CD4-positive, alpha-beta T cell (primary cell): Measurements from ENCODE around the gene EEFSEC. TPM values are rescaled to one million over a fixed set of nuclear protein-coding genes. Genes with fewer than 3 reads are reported as not detected.

ENCODE experiments used
- ATAC-seq: fragments of 200-7000 bp; cut with Tn5 transposase; one replicate; pipeline ENCODE4 v1.10.0; 2022; ENCODE audit warnings: mild to moderate bottlenecking; ENCODE audit not compliant: poor library complexity
- CTCF ChIA-PET: fragments of 350-600 bp; sonication (Branson Sonifier 250); formaldehyde crosslinking; loops from one replicate; lab custom pipeline; 2021; ENCODE audit warnings: antibody characterized with exemption, inconsistent platforms; lab: Charles Lee
- POLR2A ChIA-PET: fragments of 350-600 bp; sonication (Branson Sonifier 250); formaldehyde crosslinking; loops from one replicate; lab custom pipeline; 2021; ENCODE audit warnings: antibody characterized with exemption, inconsistent platforms; lab: Charles Lee
- DNase-seq, 14 experiments: peaks; one replicate each; pipeline ENCODE4 v3.0.0-alpha.2; 2013 to 2020; ENCODE audit warnings: mixed read lengths in 2 of 14
- H3K27ac ChIP-seq, 2 donors: one replicate each; pipeline versions ENCODE4 v1.5.1 to v1.7.0; 2013; ENCODE audit warnings: low read length in 2 of 2, low read depth in 1 of 2, mild to moderate bottlenecking in 1 of 2
- H3K27me3 ChIP-seq, 2 experiments: 1 replicate in 1 of 2; 2 replicates in 1 of 2; pipeline versions ENCODE4 v1.6.1 to v1.7.0; 2013; ENCODE audit warnings: low read length in 2 of 2, control low read depth in 1 of 2, mild to moderate bottlenecking in 1 of 2, moderate library complexity in 1 of 2; ENCODE audit not compliant: insufficient read depth in 2 of 2, control insufficient read depth in 1 of 2
- H3K36me3 ChIP-seq: one replicate; pipeline ENCODE4 v1.6.1; 2013; ENCODE audit warnings: low read length, control low read depth; ENCODE audit not compliant: insufficient read depth
- H3K4me1 ChIP-seq: one replicate; pipeline ENCODE4 v1.6.1; 2013; ENCODE audit warnings: low read length, control low read depth; ENCODE audit not compliant: insufficient read depth
- H3K4me3 ChIP-seq: one replicate; pipeline ENCODE4 v1.5.1; 2013; ENCODE audit warnings: mild to moderate bottlenecking, low read length, moderate library complexity
- H3K9me3 ChIP-seq, 2 experiments: 1 replicate in 1 of 2; 2 replicates in 1 of 2; pipeline versions ENCODE4 v1.6.1 to v1.7.0; 2013; ENCODE audit warnings: low read length in 2 of 2, mild to moderate bottlenecking in 2 of 2, control low read depth in 1 of 2, moderate library complexity in 1 of 2; ENCODE audit not compliant: control insufficient read depth in 1 of 2, insufficient read depth in 1 of 2
- H3K27ac Mint-ChIP-seq: one replicate; pipeline ENCODE4 v1.8.0; 2020; ENCODE audit warnings: mixed read lengths
- H3K27me3 Mint-ChIP-seq: one replicate; pipeline ENCODE4 v1.8.0; 2021; ENCODE audit warnings: mixed read lengths
- H3K36me3 Mint-ChIP-seq: one replicate; pipeline ENCODE4 v1.8.0; 2021; ENCODE audit warnings: low read depth, mixed read lengths
- H3K4me1 Mint-ChIP-seq: one replicate; pipeline ENCODE4 v1.8.0; 2021; ENCODE audit warnings: low read depth, mixed read lengths
- H3K4me3 Mint-ChIP-seq: one replicate; pipeline ENCODE4 v1.8.0; 2020; ENCODE audit warnings: mild to moderate bottlenecking, mixed read lengths
- H3K9me3 Mint-ChIP-seq: one replicate; pipeline ENCODE4 v1.8.0; 2020; ENCODE audit warnings: mixed read lengths
- CTCF ChIP-seq: fragments of 200-600 bp; IDR thresholded peaks from one replicate; pipeline ENCODE4 v1.8.0; 2022; ENCODE audit warnings: antibody characterized with exemption, mild to moderate bottlenecking
- intact Hi-C, 2 experiments: fragments of 100-400 bp; cut with DNase I in 1 of 2; cut with micrococcal nuclease in 1 of 2; formaldehyde crosslinking; loops; one replicate each; pipeline versions ENCODE4 v1.15.1 to v1.9.0; 2023 to 2025; cut with DNase I, micrococcal nuclease
- total RNA-seq, 174 experiments: library from RNA in 2 of 174; stranded (reverse) in 2 of 174; gene quantifications; one replicate each; pipeline ENCODE4 v1.2.3 and lab custom pipeline; 2021 to 2026

The EEFSEC gene
- total RNA-seq, 2 experiments from 2014 or later, result 13.1 to 13.9 TPM

- intact Hi-C loops, result no loop called here
- Histone ChIP-seq H3K9me3 (no peaks in the 10 kb centered on the region), H3K27ac (no peak overlapping the region), H3K36me3 (no peaks in the 10 kb centered on the region), H3K4me3 (no peak overlapping the region), H3K27me3 (peaks cover 2 to 8% of the 10 kb centered on the region in 2 experiments), H3K4me1 (peaks cover 9% of the 10 kb centered on the region)
- Mint-ChIP-seq H3K4me1 (no peaks in the 10 kb centered on the region), H3K9me3 (no peaks in the 10 kb centered on the region), H3K27me3 (peaks cover 22% of the 10 kb centered on the region), H3K4me3 (no peak overlapping the region), H3K27ac (no peak overlapping the region), H3K36me3 (no peaks in the 10 kb centered on the region)
- TF ChIP-seq CTCF, result no peak
- ChIA-PET POLR2A (no interaction called here), CTCF (interaction anchor here (0.7 to 2.7 kb wide), 4 partner anchors 63 to 184 kb away, joined by 3 to 12 read pairs (median 4); no protein-coding TSS in a partner anchor)
- DNase-seq, result no peak
- no peak for ATAC-seq
Observed at GRCh38 chr3:128425142-128425845, 272.0 kb downstream of the EEFSEC start.

GRCh38 chr3:128425846-128426127, 272.5 kb downstream of the EEFSEC start:
- H3K4me1 Mint-ChIP-seq, result no peaks in the 10 kb centered on the region
- no peaks in the 10 kb centered on the region for H3K36me3 ChIP-seq
- peaks cover 9% of the 10 kb centered on the region for H3K4me1 ChIP-seq
- CTCF ChIA-PET, result interaction anchor here (0.7 to 2.7 kb wide), 4 partner anchors 63 to 184 kb away, joined by 3 to 12 read pairs (median 4); no protein-coding TSS in a partner anchor
- H3K27ac ChIP-seq, result no peak overlapping the region
- no peak overlapping the region for H3K4me3 ChIP-seq
- no peak overlapping the region for H3K27ac Mint-ChIP-seq
- no peaks in the 10 kb centered on the region for H3K9me3 ChIP-seq
- TF ChIP-seq CTCF, result no peak
- POLR2A ChIA-PET, result no interaction called here
- no peak overlapping the region for H3K4me3 Mint-ChIP-seq
- peaks cover 4 to 13% of the 10 kb centered on the region in 2 experiments for H3K27me3 ChIP-seq
- no peak for DNase-seq
- H3K9me3 Mint-ChIP-seq, result no peaks in the 10 kb centered on the region
- intact Hi-C loops, result loop anchor here (1.0 kb wide), 2 partner anchors 73 to 183 kb away; no protein-coding TSS in a partner anchor
- ATAC-seq, result no peak
- H3K27me3 Mint-ChIP-seq, result peaks cover 27% of the 10 kb centered on the region
- no peaks in the 10 kb centered on the region for H3K36me3 Mint-ChIP-seq

GRCh38 chr3:128426128-128426921, 273.0 kb downstream of the EEFSEC start:
- Histone ChIP-seq H3K4me1 (peaks cover 9% of the 10 kb centered on the region), H3K36me3 (no peaks in the 10 kb centered on the region), H3K9me3 (no peaks in the 10 kb centered on the region), H3K27me3 (peaks cover 7 to 18% of the 10 kb centered on the region in 2 experiments), H3K4me3 (peak overlapping the region; percentile 25), H3K27ac (no peak overlapping the region)
- Mint-ChIP-seq H3K27ac (no peak overlapping the region), H3K27me3 (peaks cover 32% of the 10 kb centered on the region), H3K4me3 (no peak overlapping the region), H3K9me3 (no peaks in the 10 kb centered on the region), H3K36me3 (no peaks in the 10 kb centered on the region), H3K4me1 (no peaks in the 10 kb centered on the region)
- ATAC-seq, result peak; percentile 96
- peak; percentile 19 to 80 (median 46) for DNase-seq
- ChIA-PET POLR2A (no interaction called here), CTCF (interaction anchor here (0.7 to 2.7 kb wide), 5 partner anchors 62 to 183 kb away, joined by 3 to 12 read pairs (median 3); no protein-coding TSS in a partner anchor)
- TF ChIP-seq CTCF, result peak; percentile 66
- intact Hi-C loops, result loop anchor here (1.0 kb wide), 2 partner anchors 72 to 182 kb away; no protein-coding TSS in a partner anchor
